HG02943 (cell line): ENCODE data around the gene AFF3.
"Not testable (repeated sequence)": the region's sequence is repeated elsewhere in the genome, so short reads cannot be mapped to it uniquely, and the experiment has no call there.

Source experiments
- ATAC-seq: cut with Tn5 transposase; IDR thresholded peaks from one replicate; pipeline ENCODE4 v1.9.1; 2021; ENCODE audit warnings: mild to moderate bottlenecking, low read depth, moderate library complexity; ENCODE audit not compliant: unreplicated experiment

Gene AFF3

GRCh38 chr2:99944019-99944418 is 198.4 kb downstream of the AFF3 start:
- no peak for ATAC-seq

DNA sequence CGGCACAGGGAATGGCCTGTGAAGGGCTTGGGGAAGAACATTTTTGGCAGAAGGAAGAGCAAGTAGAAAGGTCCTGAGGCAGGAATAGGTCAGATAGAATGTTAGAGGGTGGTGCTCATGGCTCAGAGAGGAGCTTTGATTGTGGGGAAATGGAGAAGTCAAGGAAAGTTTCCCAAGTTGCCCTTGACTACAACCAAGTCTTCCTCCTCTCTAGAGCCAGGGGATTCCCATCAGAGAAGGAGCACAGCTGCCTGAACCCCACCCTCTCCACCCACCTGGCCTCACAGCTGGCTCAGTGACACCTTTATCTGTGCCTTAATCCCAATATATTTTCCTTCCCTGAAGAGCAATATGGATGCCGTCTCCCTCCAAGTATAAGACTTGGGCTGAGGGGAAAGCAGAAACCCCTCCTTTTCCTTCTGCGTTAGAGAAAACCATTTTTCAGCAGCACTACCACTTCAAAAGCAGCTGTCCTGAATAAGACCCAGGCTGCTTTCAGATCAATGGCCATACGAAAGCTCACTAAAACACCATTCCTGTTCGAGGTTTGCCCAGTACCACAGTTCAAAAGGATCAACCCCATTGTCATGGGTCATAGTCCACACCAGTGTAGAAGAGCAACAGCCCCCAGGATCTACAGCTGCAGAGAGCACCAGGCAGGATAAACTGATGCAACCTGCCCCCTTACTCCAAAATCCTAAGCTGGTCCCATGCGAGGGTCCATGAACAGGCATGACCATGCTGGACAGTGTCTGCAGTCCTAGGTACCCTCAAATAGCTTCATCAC is 199.6 kb downstream of the AFF3 start:
- ATAC-seq, result no peak

DNA sequence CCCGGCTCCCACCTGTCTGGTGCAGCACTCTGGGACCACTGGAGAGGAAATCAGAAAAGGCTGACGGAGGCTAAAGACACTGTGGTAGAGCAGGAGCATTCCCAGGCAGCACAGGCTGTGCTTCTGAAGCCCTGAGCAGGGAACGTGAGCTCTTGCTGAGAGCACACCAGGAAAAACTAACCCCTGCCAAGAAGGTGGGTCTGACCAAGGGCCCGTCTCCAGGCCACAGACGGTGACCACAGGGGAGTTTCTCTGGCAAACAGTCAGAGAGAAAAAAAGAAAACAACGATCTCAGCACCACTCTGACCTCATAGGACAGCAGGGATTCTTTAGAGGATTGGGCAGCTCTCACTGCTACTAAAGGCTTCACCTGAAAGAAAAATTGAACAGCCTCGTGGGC is 201.4 kb downstream of the AFF3 start:
- ATAC-seq, result no peak

GRCh38 chr2:99939135-99939534 is 203.3 kb downstream of the AFF3 start:
- no peak for ATAC-seq

DNA sequence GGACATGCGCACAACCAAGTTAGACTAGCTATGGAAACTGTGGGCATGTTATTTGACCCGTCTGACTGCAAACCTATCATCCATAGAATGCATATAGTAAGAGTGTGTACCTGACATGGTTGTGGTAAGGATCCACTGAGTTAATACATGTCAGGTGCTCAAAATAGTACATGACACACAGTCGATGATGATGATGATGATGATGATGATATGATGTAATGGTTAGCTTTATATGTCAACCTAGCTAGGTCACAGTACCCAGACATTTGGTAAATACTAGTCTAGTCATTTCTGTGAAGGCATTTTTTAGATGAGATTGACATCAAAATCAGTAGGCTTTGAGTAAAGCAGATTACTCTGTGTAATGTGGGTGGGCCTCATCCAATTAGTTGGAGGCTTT is 204.1 kb downstream of the AFF3 start:
- no peak for ATAC-seq

DNA sequence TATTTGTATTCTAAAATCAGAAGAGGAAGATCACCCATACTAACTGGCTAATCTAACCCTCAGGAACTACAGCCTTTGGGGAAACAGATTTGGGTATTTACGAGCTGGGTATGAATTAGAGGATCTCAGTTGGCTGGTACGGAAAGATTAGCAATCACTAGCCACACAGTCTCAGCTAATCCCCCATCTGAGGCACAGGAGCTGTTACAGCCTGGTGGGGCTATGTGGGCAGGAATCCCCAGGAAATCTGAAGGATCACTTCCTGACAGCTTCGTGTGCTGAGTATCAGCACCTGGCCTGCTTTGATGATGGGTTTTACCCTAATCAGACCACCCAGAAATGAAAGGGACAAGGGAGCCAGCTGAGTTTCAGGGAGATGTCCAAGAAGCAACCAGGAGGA is 206.3 kb downstream of the AFF3 start:
- ATAC-seq, result no peak

DNA sequence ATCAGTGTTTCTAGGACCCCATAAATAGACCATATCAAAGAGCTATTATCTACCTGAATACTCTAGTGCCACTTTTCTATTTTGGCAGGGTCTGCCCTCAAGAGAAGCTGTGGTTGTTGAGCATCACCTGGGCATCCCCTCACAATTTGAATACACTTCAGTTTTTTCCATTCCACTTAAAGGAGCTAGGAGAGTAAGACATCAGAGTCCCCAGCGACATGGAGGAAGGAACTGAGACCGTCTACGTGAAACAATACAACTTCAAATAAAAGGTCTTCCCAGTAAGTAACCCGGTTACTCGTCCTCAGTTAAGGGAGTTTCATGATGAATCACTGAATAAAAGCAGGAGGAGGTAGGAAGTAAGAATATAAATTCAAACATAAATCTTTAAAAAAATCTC is 206.7 kb downstream of the AFF3 start:
- ATAC-seq, result no peak

DNA sequence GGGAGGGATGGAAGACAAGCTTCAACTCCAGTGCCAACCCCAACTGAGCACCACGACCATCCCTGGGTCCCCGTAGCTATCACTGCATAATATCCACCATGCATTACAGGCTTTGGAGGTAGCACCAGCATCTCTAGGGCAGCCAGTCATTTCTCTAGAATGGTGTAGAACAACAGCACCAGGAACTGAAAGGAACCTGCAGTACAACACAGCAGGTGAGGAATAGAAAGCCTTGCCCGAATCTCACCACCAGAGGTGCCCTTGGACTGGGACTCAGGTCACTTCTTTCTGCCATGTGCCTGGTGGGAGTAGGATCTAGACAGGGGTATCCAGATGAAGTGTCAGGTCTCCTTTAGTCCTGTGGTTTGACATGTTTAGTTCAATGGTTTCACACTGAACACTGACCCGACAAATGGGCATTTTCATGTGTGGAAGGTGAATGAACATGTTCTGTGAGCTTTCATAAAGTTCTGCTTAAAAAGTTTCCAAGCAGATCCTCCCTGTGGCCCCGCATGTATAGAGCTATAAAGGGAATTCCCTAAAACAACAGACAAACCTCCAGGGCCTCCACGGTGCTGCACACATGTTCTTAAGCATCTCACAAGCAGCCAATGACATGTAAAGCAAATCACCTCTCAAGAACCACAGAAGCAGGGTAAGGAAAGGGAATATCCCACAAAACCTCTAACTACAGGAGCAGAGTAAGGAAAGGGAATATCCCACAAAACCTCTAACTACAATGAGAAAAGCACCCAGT is 208.3 kb downstream of the AFF3 start:
- ATAC-seq, result no peak

DNA sequence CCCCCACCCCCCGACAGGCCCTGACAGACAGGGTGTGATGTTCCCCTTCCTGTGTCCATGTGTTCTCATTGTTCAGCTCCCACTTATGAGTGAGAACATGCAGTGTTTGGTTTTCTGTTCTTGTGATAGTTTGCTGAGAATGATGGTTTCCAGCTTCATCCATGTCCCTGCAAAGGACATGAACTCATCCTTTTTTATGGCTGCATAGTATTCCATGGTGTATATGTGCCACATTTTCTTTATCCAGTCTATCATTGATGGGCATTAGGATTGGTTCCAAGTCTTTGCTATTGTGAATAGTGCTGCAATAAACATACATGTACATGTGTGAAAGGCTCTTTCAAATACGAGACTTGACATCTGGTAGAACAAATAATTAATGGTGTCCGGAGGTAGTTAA is 208.9 kb downstream of the AFF3 start:
- ATAC-seq, result not testable (repeated sequence)

DNA sequence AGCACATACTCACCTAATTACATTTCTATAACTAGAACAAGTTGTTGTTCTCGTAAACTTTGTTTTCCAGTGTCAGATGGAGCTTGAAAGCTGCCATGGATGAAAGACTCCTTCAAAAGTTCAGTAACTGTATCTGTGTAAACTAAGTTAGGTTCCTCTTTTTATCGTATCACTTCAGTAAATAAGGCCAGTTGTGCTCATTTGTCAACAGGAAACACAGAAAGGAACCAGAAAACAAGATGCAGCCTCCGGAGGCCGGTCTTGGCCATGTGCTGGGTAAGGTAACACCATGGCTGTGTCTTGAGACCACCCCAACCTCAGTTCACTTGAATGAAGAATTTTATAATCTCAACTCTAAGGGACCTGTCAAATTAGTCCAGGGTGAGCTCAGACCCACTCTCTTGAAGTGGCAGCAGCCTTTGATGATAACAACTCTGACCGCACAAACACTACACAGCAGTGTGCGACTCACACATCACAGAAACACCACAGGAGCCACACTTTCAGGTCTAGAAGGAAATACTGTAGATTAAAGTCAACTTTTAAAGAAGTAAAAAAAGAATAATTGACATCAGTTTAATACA is 213.8 kb downstream of the AFF3 start:
- no peak for ATAC-seq

DNA sequence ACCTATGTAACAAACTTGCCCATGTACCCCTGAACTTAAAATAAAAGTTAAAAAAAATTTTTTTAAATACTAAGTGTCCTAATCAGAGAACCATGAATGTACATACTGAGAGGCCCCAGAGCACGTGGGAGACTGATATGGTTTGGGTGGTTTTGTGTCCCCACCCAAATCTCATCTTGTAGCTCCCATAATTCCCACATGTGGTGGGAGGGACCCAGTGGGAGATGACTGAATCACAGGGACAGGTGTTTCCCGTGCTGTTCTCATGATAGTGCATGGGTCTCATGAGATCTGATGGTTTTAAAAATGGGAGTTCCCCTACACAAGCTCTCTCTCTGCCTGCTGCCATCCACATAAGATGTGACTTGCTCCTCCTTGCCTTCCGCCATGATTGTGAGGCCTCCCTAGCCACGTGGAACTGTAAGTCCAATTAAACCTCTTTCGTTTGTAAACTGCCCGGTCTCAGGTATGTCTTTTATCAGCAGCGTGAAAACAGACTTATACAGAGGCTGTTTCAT is 214.6 kb downstream of the AFF3 start:
- ATAC-seq, result not testable (repeated sequence)

DNA sequence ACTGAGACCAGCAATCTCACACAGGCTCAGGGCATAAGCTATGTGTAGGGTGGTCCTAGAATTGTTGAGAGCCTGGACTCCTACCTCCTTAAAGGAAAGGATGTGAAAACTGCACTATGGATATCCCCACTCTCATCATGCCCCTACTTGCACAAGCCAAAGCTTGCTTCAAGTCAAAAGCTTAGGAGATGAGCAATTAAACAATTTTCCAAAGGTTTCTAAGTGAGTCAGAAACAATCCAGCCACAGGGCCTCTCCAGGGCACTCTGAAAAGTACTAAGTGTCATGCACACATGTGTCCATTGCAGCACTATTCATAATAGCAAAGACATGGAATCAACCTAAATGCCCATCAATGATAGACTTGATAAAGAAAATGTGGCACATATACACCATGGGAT is 215.4 kb downstream of the AFF3 start:
- ATAC-seq, result no peak

DNA sequence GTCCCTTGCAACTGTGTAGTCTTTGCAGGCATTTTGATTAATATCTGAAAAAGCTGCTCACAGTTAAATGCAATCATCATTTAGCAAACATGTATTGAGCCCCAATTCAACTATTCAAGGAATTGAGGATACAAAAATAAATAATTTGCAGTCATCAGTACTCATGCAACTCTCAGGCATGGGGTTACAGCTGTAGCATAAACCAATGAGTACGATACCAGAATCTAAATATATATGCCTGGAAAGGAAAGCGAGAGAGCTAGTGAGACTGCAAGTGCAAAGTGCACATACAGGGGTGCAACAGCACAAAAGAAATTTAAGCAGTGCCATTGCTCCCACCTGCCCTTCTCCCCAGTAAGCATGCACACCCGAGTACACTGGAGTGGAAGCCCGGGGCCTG is 216.4 kb downstream of the AFF3 start:
- no peak for ATAC-seq

DNA sequence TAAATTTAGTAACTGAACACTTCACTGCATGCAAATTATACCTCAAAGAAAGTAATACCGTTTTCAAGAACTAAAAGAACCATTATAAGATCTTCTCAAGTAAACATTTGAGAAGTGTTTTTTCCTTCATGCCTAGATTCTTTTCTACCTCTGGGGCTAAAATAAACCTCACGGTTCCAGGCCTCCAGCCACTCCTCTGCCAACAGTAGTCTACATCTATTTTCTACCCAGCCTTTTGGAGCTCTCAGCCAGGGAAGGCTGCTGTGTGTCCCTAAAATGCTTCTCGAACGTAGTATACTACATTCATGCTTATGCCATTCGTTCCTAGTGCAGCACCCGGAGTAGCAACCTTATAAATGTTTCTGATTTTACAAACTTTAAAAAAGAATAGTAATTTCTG is 219.7 kb downstream of the AFF3 start:
- no peak for ATAC-seq

GRCh38 chr2:99921903-99922302 is 220.5 kb downstream of the AFF3 start:
- no peak for ATAC-seq

- ATAC-seq, result no peak
These were observed 224.0 kb downstream of the AFF3 start for GRCh38 chr2:99918389-99918788.

GRCh38 chr2:99915108-99915675 is 227.2 kb downstream of the AFF3 start:
- ATAC-seq, result no peak

- ATAC-seq, result no peak
These were observed 230.7 kb downstream of the AFF3 start for GRCh38 chr2:99911736-99912135.

DNA sequence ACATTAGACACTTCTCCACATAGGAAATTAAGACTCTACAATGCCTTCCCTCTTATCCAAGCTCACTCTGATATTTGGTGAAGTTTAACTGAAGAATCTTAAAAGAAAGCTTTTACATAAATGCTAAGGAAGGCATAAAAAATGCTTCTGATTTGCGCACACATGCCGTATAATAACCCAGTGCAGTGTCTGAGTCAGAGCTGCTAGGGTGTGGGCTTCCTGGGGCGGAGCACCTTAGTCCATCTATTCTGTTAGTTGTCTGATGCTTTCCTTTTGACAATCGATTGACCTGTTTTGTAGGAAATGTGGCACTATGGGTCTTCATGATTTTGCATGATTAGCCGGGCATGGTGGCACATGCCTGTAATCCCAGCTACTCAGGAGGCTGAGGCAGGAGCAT is 231.5 kb downstream of the AFF3 start:
- ATAC-seq, result no peak

- no peak for ATAC-seq
These were observed 236.8 kb downstream of the AFF3 start for GRCh38 chr2:99905636-99906035.

- no peak for ATAC-seq
These were observed 237.4 kb downstream of the AFF3 start for GRCh38 chr2:99905025-99905424.
